HG02885 (cell line): Measurements from ENCODE around the gene MGAT5B.
"Not testable (repeated sequence)": the region's sequence is repeated elsewhere in the genome, so short reads cannot be mapped to it uniquely, and the experiment has no call there.

ENCODE experiments used
- ATAC-seq: cut with Tn5 transposase; IDR thresholded peaks from one replicate; pipeline ENCODE4 v1.9.1; 2021; ENCODE audit warnings: mild to moderate bottlenecking; ENCODE audit not compliant: unreplicated experiment, poor library complexity

The MGAT5B gene

DNA sequence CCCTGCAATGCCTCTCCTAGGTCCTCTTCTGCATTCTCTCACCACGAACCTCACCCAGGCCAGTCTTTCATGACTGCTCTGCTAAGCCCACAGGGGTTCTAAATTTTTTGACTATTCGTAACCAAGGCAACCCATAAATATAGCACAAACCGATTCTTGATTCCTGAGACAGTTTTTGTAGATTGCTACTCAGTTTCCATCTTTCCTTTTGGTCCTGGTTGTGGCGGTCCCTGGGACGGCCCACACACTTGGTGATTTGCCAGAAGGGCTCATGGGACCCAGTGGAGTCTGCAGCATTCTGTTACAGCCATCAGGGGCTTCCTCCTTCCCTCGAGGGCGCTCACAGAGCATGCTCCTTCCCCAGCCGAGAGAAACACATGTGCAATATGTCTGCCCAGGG lies 23.4 kb upstream of the MGAT5B start:
- ATAC-seq: no peak

DNA sequence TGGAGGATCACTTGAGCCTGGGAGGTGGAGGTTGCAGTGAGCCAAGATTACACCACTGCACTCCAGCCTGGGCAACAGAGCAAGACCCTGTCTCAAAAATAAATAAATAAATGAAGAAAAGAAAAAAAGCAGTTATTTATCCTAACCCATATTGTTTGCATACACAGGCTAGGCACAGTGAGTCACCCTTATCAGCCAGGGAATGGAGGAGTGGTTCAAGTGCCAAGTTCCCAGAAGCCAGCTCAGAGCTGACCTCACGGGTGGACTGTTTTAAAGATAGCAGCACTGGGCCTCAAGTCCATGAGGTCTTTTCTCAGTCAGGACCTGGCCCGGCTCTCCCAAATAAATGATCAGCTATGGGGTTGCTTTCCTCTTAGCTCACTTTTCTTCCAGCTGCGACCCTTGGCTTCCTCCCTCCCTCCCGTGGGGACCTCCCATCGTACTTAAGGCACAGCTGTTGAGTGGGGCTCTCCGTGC lies 22.6 kb upstream of the MGAT5B start:
- no peak for ATAC-seq

DNA sequence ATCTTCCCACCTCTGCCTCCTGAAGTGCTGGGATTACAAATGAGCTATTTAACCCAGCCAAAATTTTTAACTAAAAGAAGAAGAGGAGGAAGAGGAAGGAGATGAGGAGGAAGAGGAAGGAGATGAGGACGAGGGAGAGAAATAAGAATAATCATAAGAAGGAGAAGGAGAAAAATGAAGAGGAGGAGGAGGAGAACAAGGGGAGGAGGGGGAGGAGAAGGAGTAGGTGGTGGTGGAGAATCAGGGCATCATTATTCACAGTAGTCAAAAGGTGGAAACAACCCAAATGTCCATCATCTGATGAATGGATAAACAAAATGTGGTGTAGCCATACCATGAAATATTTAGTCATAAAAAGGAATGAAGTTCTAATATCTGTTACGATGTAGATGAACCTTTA lies 21.2 kb upstream of the MGAT5B start:
- ATAC-seq: no peak

DNA sequence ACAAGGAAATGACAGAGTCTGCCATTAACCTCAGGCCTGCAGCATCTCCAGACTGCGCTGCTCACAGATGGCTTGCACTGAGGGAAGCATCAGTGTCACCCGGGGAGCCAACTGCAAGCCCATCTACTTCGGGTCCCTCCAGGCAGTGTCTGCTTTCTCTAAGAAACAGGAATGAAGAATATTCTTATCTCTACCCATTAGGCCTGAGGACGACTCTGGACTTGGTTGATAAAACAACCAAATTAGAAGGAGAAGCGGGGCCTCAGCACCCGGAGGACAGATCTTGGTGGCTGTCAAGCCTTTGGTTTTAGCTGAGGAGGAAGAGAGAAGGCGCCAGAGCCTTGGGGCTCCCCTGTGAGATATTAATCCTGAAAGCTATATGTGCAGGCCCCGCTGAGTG lies 19.5 kb upstream of the MGAT5B start:
- ATAC-seq: no peak

- not testable (repeated sequence) for ATAC-seq
Measured at GRCh38 chr17:76849160-76849559, 19.0 kb upstream of the MGAT5B start.

- no peak for ATAC-seq
Measured at GRCh38 chr17:76852843-76853242, 15.4 kb upstream of the MGAT5B start.

DNA sequence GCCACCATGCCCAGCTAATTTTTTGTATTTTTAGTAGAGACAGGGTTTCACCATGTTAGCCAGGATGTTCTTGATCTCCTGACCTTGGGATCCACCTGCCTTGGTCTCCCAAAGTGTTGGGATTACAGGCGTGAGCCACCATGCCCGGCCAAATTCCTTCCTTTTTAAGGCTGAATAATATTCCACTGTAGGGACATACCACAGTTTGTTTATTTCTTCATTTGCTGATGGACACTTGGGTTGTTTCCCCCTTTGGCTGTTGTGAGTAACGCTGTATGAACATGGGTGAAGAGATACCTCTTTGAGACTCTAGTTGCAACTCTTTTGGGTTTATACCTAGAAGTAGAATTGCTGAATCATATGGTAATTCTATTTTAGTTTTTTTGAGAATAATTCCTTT lies 13.1 kb upstream of the MGAT5B start:
- no peak for ATAC-seq

DNA sequence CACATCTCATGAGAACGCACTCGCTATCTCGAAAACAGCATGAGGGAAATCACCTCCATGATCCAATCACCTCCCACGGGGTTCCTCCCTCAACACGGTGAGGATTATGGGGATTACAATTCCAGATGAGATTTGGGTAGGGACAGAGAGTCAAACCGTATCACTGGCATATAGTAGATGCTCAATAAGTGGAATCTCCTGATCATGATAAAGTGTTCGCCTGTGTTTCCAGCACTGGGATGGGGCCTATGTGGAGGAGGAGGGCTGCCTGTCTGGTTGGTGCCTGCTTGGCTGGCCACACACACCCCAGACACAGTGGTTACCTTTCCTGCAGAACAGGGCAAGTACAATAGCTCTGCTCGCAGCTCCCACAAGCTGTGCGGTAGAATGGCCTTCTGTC lies 6.1 kb upstream of the MGAT5B start:
- no peak for ATAC-seq

GRCh38 chr17:76862494-76862893 lies 5.7 kb upstream of the MGAT5B start:
- ATAC-seq: no peak

DNA sequence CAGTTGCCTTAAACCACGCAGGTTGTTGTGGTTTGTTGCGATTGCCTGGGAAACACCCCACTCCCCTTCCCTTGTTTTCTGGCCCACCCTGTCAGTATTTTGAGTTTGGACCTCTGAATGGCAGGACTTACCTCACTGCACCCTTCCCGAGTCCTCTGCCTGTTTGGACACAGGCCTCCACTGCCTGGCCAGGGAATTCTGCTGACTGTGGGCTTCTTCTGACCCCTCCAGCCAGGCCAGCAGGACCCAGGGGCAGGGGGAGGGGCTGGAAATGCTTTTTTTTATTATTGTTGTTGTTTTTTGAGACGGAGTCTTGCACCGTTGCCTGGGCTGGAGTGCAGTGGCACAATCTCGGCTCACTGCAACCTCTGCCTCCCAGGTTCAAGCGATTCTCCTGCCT lies 4.2 kb upstream of the MGAT5B start:
- ATAC-seq: no peak

DNA sequence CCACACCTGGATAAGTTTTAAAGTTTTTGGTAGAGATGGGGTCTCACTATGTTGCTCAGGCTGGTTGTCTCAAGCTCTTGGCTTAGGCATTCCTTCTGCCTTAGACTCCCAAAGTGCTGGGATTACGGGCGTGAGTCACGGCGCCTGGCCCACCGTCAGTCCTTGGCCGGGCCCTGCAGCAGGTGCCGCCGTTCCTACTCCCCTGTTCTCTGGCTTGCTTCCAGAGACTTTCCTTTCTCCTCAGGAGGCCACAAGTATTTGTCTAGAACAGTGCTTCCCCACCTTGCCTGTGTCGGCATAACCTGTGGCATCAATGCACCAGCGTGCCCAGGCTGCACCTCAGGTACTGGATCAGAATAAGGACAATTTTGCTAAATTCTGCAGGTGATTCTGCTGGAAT lies 3.0 kb upstream of the MGAT5B start:
- no peak for ATAC-seq

- ATAC-seq: no peak
Measured at GRCh38 chr17:76866203-76866602, 2.0 kb upstream of the MGAT5B start.

- ATAC-seq: no peak
Measured at GRCh38 chr17:76866774-76867577, 1.2 kb upstream of the MGAT5B start.

DNA sequence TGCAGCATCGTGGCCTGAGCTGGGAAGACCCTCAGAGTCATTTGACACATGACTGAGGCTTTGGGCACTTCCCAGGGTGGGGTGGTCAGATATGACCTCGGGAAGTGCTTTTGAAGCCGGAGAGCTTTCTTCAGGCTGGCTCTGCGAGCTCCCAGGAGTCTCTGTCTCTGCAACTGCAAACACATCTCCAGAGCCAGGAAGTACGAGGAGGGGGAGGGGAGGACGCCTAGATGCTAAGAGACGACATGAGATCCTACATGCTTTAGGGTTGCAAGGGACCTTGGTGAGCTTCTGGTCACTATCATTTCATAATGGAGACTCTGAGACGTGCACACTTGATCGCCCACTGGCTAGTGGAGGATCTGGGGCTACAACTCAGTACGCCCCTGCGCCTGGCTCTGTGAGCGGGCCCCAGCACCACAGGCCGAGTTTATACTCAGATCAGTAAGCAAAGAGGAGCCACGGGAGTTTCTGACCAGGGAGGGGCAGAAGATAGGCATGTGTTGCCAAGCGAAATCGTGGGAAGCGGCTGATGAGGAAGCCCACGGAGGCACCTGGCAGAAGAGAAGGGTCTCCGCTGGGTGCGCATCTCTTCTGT lies 527 bp upstream of the MGAT5B start:
- no peak for ATAC-seq

GRCh38 chr17:76868669-76869495 lies 678 bp downstream of the MGAT5B start:
- ATAC-seq: peak; percentile 11

- no peak for ATAC-seq
Measured at GRCh38 chr17:76869496-76870376, 1.5 kb downstream of the MGAT5B start.

- ATAC-seq: no peak
Measured at GRCh38 chr17:76870377-76870714, 2.1 kb downstream of the MGAT5B start.

DNA sequence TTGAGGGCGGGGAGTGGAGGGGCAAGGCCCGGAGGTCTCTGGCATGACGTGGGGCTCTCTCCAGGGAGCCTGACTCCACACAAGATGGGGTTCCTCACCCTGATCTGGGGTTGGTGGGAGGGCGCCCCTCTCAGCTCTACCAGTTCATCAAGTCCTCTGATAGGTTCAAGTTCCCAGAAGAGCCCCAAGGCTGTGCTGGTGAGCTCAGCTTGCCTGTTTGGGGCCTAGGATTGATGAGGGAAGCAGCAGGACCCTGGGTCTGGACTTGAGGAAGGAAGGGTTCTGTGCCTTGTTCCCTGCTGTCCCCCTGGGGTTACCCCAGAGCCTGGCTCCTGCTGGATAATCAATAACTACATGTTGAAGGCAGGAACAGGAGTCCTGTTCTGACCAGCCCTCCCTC lies 3.5 kb downstream of the MGAT5B start:
- ATAC-seq: no peak

- no peak for ATAC-seq
Measured at GRCh38 chr17:76872221-76872873, 4.1 kb downstream of the MGAT5B start.

- no peak for ATAC-seq
Measured at GRCh38 chr17:76872874-76873221, 4.6 kb downstream of the MGAT5B start.
